HG03103 (cell line): Measurements from ENCODE around the gene RBBP8.
"Not testable (repeated sequence)": the region's sequence is repeated elsewhere in the genome, so short reads cannot be mapped to it uniquely, and the experiment has no call there.

Source experiments
- ATAC-seq: cut with Tn5 transposase; IDR thresholded peaks from one replicate; pipeline ENCODE4 v1.9.1; 2021; ENCODE audit warnings: low read depth; ENCODE audit not compliant: unreplicated experiment

RBBP8 gene

GRCh38 chr18:22933206-22933965, at the start of gene RBBP8:
Gene RBBP8, plus strand, starts transcription at chr18:22933328. Its CDS starts 3,524 bp downstream, at chr18:22936852.
- peak; percentile 63 for ATAC-seq

- no peak for ATAC-seq
Observed at GRCh38 chr18:22883827-22884226, 49.3 kb upstream of the RBBP8 start.

- ATAC-seq = not testable (repeated sequence)
Observed at GRCh38 chr18:22885694-22886093, 47.4 kb upstream of the RBBP8 start.

GRCh38 chr18:22899421-22899820, 33.7 kb upstream of the RBBP8 start:
- ATAC-seq = no peak

GRCh38 chr18:22900558-22901238, 32.4 kb upstream of the RBBP8 start:
- no peak for ATAC-seq

GRCh38 chr18:22902093-22902492, 31.0 kb upstream of the RBBP8 start:
- no peak for ATAC-seq

- not testable (repeated sequence) for ATAC-seq
Observed at GRCh38 chr18:22903248-22903647, 29.9 kb upstream of the RBBP8 start.

GRCh38 chr18:22912149-22912548, 21.0 kb upstream of the RBBP8 start:
- ATAC-seq = no peak

GRCh38 chr18:22912835-22913234, 20.3 kb upstream of the RBBP8 start:
- no peak for ATAC-seq

- no peak for ATAC-seq
Observed at GRCh38 chr18:22913861-22914260, 19.3 kb upstream of the RBBP8 start.

- no peak for ATAC-seq
Observed at GRCh38 chr18:22914633-22915032, 18.5 kb upstream of the RBBP8 start.

GRCh38 chr18:22915337-22915736, 17.8 kb upstream of the RBBP8 start:
- ATAC-seq = no peak

GRCh38 chr18:22921772-22922171, 11.4 kb upstream of the RBBP8 start:
- ATAC-seq = no peak

- ATAC-seq = no peak
Observed at GRCh38 chr18:22924589-22924988, 8.5 kb upstream of the RBBP8 start.

GRCh38 chr18:22926454-22926853, 6.7 kb upstream of the RBBP8 start:
- no peak for ATAC-seq

- ATAC-seq = no peak
Observed at GRCh38 chr18:22928339-22928738, 4.8 kb upstream of the RBBP8 start.

GRCh38 chr18:22930089-22930713, 2.9 kb upstream of the RBBP8 start:
- peak; percentile 31 for ATAC-seq

GRCh38 chr18:22932885-22933205, 283 bp upstream of the RBBP8 start:
- ATAC-seq = peak; percentile 21

- ATAC-seq = no peak
Observed at GRCh38 chr18:22933966-22934423, 867 bp downstream of the RBBP8 start.

GRCh38 chr18:22934789-22935188, 1.7 kb downstream of the RBBP8 start:
- ATAC-seq = no peak

- ATAC-seq = no peak
Observed at GRCh38 chr18:22935431-22935830, 2.3 kb downstream of the RBBP8 start.

GRCh38 chr18:22936515-22936914, 3.4 kb downstream of the RBBP8 start:
- ATAC-seq = no peak
